ENCODE results near the gene IRF2BPL. TPM values are rescaled to one million over a fixed set of nuclear protein-coding genes. Genes with fewer than 3 reads are reported as not detected.

IRF2BPL gene
- total RNA-seq, 1 experiment from 2014 or later: 83.3 TPM

- intact Hi-C loops (cut with micrococcal nuclease; ENCODE audit: unreplicated experiment): no loop called here
- CTCF ChIA-PET: no interaction called here
These were observed 44.2 kb downstream of the IRF2BPL start for GRCh38 chr14:76984297-76984696.

GRCh38 chr14:76981670-76982069, 46.8 kb downstream of the IRF2BPL start:
- Histone ChIP-seq H3K27me3 (ENCODE audit: control insufficient read depth, insufficient read depth, low read length) (no peaks in the 10 kb centered on the region), H3K4me1 (ENCODE audit: control insufficient read depth, insufficient read depth, low read length) (peaks cover 10% of the 10 kb centered on the region), H3K36me3 (ENCODE audit: control insufficient read depth, insufficient read depth, low read length) (no peaks in the 10 kb centered on the region), H3K27ac (ENCODE audit: low read length) (no peak overlapping the region), H3K9me3 (ENCODE audit: control insufficient read depth, insufficient read depth, low read depth, low read length) (no peaks in the 10 kb centered on the region), H3K4me3 (ENCODE audit: low read depth in 2 of 2, low read length in 2 of 2) (no peak overlapping the region)
- in situ Hi-C loops (cut with HindIII; ENCODE audit: low pct_unique_long_range_greater_than_20kb, low sequenced_read_pairs) (no loop called here), intact Hi-C loops (cut with micrococcal nuclease; ENCODE audit: unreplicated experiment) (no loop called here)
- POLR2A ChIA-PET: no interaction called here
- no peak for DNase-seq (ENCODE audit: low read depth, low spot score)
- CTCF ChIA-PET: no interaction called here
- no peak for ATAC-seq
- BruUV-seq (replicated peaks): no TSS peak
- TF ChIP-seq SIN3A (IDR thresholded peaks at IDR 0.05; ENCODE audit: borderline replicate concordance, insufficient read depth, low read depth, low read length) (no peak), REST (IDR thresholded peaks at IDR 0.05; ENCODE audit: insufficient read depth in 1 of 2, low read depth in 2 of 2, low read length in 1 of 2) (no peak), POLR2AphosphoS5 (IDR thresholded peaks at IDR 0.05; ENCODE audit: low read depth, low read length) (no peak), CTCF (IDR thresholded peaks at IDR 0.05) (no peak), TCF7L2 (IDR thresholded peaks at IDR 0.05; ENCODE audit: low read depth, low read length) (no peak)

More at GRCh38 chr14:76984297-76984696, 44.2 kb downstream of the IRF2BPL start:
- Histone ChIP-seq H3K9me3 (ENCODE audit: control insufficient read depth, insufficient read depth, low read depth, low read length) (no peaks in the 10 kb centered on the region), H3K36me3 (ENCODE audit: control insufficient read depth, insufficient read depth, low read length) (no peaks in the 10 kb centered on the region), H3K4me3 (ENCODE audit: low read depth in 2 of 2, low read length in 2 of 2) (no peak overlapping the region), H3K27ac (ENCODE audit: low read length) (peak overlapping the region; percentile 7; the same call in 1 of the 2 replicates), H3K27me3 (ENCODE audit: control insufficient read depth, insufficient read depth, low read length) (no peaks in the 10 kb centered on the region), H3K4me1 (ENCODE audit: control insufficient read depth, insufficient read depth, low read length) (peaks cover 10% of the 10 kb centered on the region)
- TF ChIP-seq TCF7L2 (IDR thresholded peaks at IDR 0.05; ENCODE audit: low read depth, low read length) (no peak), POLR2AphosphoS5 (IDR thresholded peaks at IDR 0.05; ENCODE audit: low read depth, low read length) (no peak), CTCF (IDR thresholded peaks at IDR 0.05) (no peak), SIN3A (IDR thresholded peaks at IDR 0.05; ENCODE audit: borderline replicate concordance, insufficient read depth, low read depth, low read length) (no peak), REST (IDR thresholded peaks at IDR 0.05; ENCODE audit: insufficient read depth in 1 of 2, low read depth in 2 of 2, low read length in 1 of 2) (no peak)
- no peak for ATAC-seq
- in situ Hi-C loops (cut with HindIII; ENCODE audit: low pct_unique_long_range_greater_than_20kb, low sequenced_read_pairs): no loop called here
- DNase-seq (ENCODE audit: low read depth, low spot score): no peak
- no TSS peak for BruUV-seq (replicated peaks)
- POLR2A ChIA-PET: no interaction called here

All from Panc1 (cell line).